Measurements from ENCODE around the gene PACRG. TPM values are rescaled to one million over a fixed set of nuclear protein-coding genes. Genes with fewer than 3 reads are reported as not detected.
"Not testable (repeated sequence)": the region's sequence is repeated elsewhere in the genome, so short reads cannot be mapped to it uniquely, and the experiment has no call there.

The PACRG gene
- total RNA-seq: 10 to 100 TPM in 1 of 6 donors, 1 to 10 TPM in 4, under 1 TPM in 1; 0.52 to 15.3 (median 3.1) TPM

DNA sequence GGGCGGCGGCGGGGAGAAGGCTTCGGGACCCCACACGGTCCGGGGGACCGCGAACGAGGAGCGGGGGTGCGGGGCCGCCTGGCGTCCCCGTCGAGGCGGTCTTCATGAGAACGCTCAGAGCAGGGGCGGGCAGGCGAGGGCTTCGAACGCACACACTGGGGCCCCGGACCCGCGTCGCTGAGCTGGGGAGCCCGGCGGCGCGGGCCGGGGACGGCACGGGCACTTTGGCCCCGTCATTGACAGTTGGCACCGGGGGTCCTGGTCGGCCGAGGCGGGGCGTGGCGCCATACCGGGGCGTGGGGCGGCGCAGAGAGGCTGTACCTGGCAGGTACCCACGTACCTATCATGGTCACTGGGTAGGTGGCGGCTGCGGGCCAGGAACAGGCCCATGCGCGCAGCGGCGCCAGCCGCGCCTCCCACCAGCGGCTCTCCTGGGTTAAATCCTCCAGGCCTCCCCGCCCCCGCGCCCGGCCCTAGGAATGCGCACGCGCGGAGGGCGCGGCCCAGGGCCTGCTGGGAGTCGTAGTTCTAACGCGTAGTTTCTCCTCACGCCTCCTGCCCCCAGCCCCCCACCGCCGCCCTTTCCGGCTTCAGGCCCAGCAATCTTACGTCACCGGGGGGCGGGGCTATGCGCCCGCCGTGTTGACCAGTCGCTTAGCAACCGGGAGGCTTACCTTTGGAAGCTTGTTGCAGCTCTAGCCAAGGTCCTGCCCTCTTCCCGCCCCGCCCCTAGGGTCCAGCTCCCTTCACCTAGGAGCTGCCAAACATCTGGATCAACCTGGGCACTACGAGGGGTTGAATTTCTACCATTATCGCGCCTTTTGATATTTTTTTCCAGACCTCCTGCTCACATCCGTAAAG is at the start of gene PACRG, which contains the start of gene PRKN:
Gene PACRG, plus strand, starts transcription at position 653 of the 861 bp plus-strand sequence.
Gene PRKN, minus strand, starts transcription at position 445 of the 861 bp plus-strand sequence.
- H3K4me3 ChIP-seq: peak within 1 kb of the TSS; percentile 78 to 90 (median 84)
- 3 to 10% methylated on average over 8 to 42 of the region's 84 CpGs for WGBS, 2 donors
- DNase-seq: peak; percentile 99 to 100
- TF ChIP-seq, protein P1, sequence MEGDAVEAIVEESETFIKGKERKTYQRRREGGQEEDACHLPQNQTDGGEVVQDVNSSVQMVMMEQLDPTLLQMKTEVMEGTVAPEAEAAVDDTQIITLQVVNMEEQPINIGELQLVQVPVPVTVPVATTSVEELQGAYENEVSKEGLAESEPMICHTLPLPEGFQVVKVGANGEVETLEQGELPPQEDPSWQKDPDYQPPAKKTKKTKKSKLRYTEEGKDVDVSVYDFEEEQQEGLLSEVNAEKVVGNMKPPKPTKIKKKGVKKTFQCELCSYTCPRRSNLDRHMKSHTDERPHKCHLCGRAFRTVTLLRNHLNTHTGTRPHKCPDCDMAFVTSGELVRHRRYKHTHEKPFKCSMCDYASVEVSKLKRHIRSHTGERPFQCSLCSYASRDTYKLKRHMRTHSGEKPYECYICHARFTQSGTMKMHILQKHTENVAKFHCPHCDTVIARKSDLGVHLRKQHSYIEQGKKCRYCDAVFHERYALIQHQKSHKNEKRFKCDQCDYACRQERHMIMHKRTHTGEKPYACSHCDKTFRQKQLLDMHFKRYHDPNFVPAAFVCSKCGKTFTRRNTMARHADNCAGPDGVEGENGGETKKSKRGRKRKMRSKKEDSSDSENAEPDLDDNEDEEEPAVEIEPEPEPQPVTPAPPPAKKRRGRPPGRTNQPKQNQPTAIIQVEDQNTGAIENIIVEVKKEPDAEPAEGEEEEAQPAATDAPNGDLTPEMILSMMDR (IDR thresholded peaks at IDR 0.05): peak in 1 of 6 experiments; percentile 12
- peak; percentile 60 to 85 for TF ChIP-seq POLR2AphosphoS5 (IDR thresholded peaks at IDR 0.05)
- TF ChIP-seq EP300 (IDR thresholded peaks at IDR 0.05): peak in 2 of 4 donors; percentile 22 to 31
- TF ChIP-seq POLR2A (IDR thresholded peaks at IDR 0.05): peak in 3 of 4 donors; percentile 91 to 93 (median 91)
- H3K9me3 ChIP-seq: no peaks in the 10 kb centered on the region
- peak within 1 kb of the TSS; percentile 86 to 91 (median 89) for H3K27ac ChIP-seq
- peak; percentile 100 for ATAC-seq (ENCODE audit: low FRiP score in 2 of 2)
- no peaks in the 10 kb centered on the region for H3K27me3 ChIP-seq
- no peaks in the 10 kb centered on the region for H3K36me3 ChIP-seq
- peaks cover 3 to 11% (median 6%) of the 10 kb centered on the region in 4 donors for H3K4me1 ChIP-seq

DNA sequence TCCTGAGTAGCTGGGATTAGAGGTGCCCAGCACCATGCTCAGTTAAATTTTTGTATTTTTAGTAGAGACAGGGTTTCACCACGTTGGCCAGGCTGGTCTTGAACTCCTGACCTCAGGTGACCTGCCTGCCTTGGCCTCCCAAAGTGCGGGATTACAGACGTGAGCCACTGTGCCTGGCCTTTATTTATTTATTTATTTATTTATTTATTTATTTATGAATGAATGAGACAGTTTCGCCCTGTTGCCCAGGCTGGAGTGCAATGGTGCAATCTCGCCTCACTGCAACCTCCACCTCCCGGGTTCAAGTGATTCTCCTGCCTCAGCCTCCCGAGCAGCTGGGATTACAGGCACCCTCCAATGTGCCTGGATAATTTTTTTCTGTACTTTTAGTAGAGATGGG is 48.9 kb upstream of the PACRG start:
- H3K9me3 ChIP-seq; ATAC-seq (ENCODE audit: low FRiP score in 2 of 2); H3K27ac ChIP-seq; H3K27me3 ChIP-seq; DNase-seq; H3K4me1 ChIP-seq; H3K36me3 ChIP-seq; H3K4me3 ChIP-seq: not testable (repeated sequence)
- WGBS, 2 donors: 90 to 96% methylated on average over 7 of the region's 7 CpGs

DNA sequence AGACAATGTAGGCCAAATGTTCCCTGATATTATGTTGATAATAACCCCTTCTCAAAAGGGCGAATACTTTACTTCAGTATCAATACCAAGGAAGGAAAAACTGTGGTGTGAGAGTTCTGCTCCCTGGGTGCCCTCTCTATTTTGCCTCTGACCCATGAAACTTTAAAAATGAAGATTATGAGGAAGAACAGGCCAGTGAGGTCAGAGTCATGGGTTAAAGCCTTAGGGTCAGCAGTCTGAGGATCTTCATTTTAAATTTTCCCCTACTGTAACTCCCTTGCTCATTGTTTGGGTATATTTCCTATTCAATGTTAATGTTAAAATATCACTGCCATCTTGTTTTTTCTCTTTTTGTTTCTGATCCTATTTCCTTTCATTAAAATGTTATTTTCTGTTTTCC is 48.1 kb upstream of the PACRG start:
- WGBS, 2 donors: 90 to 96% methylated on average over 1 of the region's 1 CpG
- no peak for DNase-seq
- TF ChIP-seq EP300 (IDR thresholded peaks at IDR 0.05) (no peak), POLR2AphosphoS5 (IDR thresholded peaks at IDR 0.05) (no peak), POLR2A (IDR thresholded peaks at IDR 0.05) (no peak)
- TF ChIP-seq, protein P1 (IDR thresholded peaks at IDR 0.05): no peak
- Histone ChIP-seq H3K27me3 (no peaks in the 10 kb centered on the region), H3K27ac (no peak overlapping the region), H3K4me1 (no peaks in the 10 kb centered on the region), H3K9me3 (no peaks in the 10 kb centered on the region), H3K4me3 (no peak overlapping the region), H3K36me3 (no peaks in the 10 kb centered on the region)
- ATAC-seq (ENCODE audit: low FRiP score in 2 of 2): no peak

DNA sequence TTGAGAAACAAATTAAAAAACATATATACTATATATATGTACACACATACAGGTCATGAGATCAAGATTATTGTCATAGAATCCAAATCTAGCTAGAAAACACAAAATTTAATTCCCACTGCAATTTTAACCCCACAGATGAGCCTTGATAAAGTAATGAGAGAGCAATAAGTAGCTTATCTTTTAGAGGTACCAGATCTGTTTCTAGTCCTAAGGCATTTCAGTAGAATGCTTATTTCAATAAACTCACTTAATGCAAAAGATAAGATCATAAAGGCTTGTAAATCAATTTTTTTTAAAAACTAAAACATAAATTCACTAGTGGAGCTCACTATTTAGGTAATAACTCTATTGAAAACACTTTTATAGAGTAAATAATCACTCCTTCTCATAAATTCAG is 47.4 kb upstream of the PACRG start:
- DNase-seq (no peak), ATAC-seq (ENCODE audit: low FRiP score in 2 of 2) (no peak)
- H3K27ac ChIP-seq: no peak overlapping the region
- H3K27me3 ChIP-seq: no peaks in the 10 kb centered on the region
- H3K4me1 ChIP-seq: no peaks in the 10 kb centered on the region
- H3K4me3 ChIP-seq: no peak overlapping the region
- TF ChIP-seq EP300 (IDR thresholded peaks at IDR 0.05) (no peak), POLR2A (IDR thresholded peaks at IDR 0.05) (no peak), POLR2AphosphoS5 (IDR thresholded peaks at IDR 0.05) (no peak)
- TF ChIP-seq, protein P1 (IDR thresholded peaks at IDR 0.05): no peak
- H3K36me3 ChIP-seq: no peaks in the 10 kb centered on the region
- H3K9me3 ChIP-seq: no peaks in the 10 kb centered on the region

DNA sequence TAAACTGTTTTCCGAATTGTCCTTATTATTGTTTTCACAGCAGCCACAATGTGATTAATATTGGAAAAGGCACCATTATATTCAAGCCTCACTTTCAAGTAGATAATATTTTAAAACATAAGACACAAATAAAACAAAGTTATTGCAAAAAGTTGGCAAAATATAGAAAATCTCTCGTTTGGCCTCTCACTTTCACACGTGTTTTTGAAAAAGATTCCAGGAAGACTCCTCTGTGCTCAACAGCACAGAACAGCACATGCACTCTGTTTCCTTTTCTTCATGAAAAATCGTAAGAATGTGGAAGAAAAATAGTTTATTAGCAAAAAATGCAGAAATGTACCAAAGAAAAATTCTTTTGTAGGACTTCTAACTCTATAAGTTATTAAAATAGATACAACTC is 46.9 kb upstream of the PACRG start:
- WGBS, 2 donors: 73 to 76% methylated on average over 4 of the region's 4 CpGs
- no peak for DNase-seq
- TF ChIP-seq EP300 (IDR thresholded peaks at IDR 0.05) (no peak), POLR2A (IDR thresholded peaks at IDR 0.05) (no peak), POLR2AphosphoS5 (IDR thresholded peaks at IDR 0.05) (no peak)
- TF ChIP-seq, protein P1 (IDR thresholded peaks at IDR 0.05): no peak

More for the DNA sequence above, 46.9 kb upstream of the PACRG start:
- no peaks in the 10 kb centered on the region for H3K9me3 ChIP-seq
- no peak overlapping the region for H3K27ac ChIP-seq
- no peaks in the 10 kb centered on the region for H3K36me3 ChIP-seq
- no peak overlapping the region for H3K4me3 ChIP-seq
- no peak for ATAC-seq (ENCODE audit: low FRiP score in 2 of 2)
- no peaks in the 10 kb centered on the region for H3K27me3 ChIP-seq
- H3K4me1 ChIP-seq: no peaks in the 10 kb centered on the region

All from upper lobe of left lung (tissue), 6 donors.